DMS 273 (cell line): ENCODE data around the gene CD1D.
"Not testable (repeated sequence)": the region's sequence is repeated elsewhere in the genome, so short reads cannot be mapped to it uniquely, and the experiment has no call there.

Experiments
- DNase-seq: peaks from one replicate; lab custom pipeline; 2025; ENCODE audit not compliant: unreplicated experiment; lab: John Stamatoyannopoulos, UW

CD1D gene

DNA sequence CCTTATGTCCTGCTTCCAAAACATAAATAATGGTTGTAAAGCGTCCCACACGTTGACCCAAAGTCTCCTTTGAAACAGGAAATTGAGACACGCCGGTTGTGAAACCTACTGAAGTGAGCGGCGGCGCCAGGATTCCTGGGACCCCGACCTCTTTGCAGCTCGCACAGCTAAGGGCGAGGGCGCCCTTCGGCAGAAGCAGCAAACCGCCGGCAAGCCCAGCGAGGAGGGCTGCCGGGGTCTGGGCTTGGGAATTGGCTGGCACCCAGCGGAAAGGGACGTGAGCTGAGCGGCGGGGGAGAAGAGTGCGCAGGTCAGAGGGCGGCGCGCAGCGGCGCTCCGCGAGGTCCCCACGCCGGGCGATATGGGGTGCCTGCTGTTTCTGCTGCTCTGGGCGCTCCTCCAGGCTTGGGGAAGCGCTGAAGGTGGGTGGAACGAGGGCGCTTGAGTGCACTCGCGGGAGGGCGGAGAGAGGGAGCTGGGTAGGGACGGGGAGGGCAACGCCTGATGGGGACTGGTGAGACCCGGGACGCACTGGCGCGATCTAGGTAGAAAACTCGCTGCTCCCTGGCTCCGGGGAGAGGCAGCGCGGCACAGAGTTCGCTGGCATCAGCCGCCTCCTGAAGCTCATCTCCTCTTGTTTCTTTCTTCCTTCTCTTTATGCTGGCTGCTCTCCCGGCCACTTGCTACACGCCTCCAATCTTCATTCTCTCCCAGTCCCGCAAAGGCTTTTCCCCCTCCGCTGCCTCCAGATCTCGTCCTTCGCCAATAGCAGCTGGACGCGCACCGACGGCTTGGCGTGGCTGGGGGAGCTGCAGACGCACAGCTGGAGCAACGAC lies at the start of gene CD1D:
Gene CD1D (plus strand): TSS at position 155 of the 836 bp plus-strand sequence. CDS start 207 bp downstream, at position 362.
- peak; percentile 31 for DNase-seq

DNA sequence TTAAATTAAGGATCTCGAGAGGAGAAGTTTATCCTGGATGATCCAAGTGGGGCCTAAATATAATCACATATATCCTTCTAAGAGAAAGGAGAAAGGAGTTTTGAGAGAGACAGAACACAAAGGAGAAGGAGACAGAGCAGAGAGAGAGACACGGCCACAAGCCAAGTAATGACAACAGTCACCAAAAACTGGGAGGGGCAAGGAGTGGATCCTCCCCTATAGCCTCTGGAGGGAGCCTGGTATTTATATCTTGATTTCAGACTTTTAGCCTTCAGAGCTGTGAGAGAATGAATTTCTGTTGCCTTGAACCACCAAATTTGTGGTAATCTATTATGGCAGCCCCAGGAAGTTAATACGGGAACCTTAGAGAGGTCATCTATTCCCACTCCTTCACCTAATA lies 49.5 kb upstream of the CD1D start:
- DNase-seq: no peak

DNA sequence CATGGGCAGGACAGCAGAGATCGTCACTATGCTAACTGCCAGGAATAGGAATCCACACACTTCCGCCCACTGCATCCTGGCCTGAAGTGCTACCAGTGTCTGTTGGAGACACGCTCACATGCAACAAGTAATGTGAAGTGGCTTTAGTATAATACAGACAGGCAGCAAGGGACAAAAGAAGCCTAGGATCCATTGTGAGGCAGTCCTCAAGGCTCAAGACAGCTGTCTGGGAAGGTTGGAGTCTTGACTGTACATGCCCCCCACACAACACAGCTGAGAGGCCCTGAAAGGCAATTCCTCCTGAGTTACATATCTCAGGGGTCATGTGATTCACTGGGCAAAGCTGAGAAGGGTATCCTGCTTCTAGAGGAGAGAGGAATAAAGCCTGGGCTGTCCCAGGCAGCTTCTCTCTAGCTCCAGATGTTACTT lies 39.9 kb upstream of the CD1D start:
- DNase-seq: no peak

DNA sequence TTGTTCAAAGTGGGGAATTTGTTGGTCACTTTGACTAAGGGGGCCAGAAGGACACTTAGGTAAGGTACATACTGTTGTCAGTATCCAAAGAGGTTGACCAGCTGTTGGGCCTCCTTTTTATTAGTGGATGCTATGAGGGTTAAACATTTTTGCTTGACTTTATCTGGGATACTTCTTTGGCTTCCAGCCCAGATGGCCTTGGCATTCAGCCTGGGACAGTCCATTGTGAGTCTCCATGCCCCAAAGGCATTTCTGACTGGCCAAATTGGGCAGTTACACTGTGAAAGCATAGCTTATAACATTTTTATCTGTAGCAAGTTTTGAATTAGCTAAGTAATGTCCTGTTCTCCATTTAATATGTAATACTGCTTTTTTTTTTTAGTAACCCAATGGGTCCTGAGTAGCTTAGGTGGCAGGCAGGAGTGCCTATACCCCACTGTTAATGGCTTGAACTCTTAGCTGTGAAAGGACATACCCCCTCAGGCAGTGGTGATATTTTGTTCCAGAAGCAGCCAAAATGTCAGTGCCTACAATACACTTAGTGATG lies 35.4 kb upstream of the CD1D start:
- DNase-seq: peak; percentile 53

DNA sequence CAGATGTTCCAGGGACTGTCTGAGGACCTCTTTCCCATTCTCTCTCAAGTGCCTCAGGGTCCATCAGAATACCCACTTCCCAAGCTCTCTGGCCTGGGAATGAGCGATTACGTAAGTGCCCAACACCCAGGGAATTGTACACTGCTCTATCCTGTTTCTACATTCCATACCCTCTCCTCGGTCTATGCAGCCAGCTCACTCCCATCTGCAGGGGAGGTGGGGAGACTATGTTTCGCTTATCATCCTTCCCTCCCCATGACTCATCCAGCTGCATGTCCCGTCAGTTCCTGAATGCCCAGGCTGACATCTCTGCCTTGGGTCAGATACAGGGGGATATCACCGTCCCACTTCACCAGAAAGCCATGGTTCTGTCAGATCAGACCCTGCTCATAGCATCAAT lies 34.5 kb upstream of the CD1D start:
- no peak for DNase-seq

DNA sequence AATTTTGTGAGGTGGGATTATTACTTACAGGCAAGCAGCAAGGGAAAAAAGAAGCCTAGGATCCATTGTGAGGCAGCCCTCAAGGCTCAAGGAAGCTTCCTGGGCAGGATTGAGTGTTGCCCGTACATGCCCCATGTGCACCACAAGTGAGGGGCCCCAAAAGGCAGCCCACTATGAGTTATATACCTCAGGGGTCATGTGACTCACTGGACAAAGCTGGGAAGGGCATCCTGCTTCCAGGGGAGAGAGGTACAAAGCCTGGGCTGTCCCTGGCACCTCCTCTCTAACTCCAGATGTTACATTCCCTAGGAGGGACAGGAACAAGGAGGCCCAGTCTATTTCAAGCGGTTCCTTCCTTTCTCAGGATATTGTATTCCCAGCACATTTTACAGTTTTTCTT lies 34.0 kb upstream of the CD1D start:
- DNase-seq: no peak

DNA sequence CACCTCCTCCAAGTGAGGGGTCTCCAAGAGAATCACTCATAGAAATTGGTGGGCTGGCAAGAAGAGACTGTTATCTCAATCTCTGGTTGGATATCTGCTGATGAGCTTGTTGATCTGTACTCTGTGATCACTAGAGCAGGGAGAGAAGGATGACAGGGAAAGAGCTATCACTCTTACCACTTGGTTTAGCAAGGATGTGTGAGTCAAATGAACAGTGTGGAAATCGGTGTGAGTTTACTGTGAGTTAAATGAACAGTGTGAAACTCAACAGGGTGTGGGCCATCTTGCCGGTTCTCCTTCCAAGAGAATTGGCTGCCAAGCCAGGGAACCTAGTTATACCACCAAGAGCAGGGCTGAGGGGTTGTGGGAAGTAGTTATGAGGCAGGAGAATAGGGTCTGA lies 33.3 kb upstream of the CD1D start:
- DNase-seq: no peak

DNA sequence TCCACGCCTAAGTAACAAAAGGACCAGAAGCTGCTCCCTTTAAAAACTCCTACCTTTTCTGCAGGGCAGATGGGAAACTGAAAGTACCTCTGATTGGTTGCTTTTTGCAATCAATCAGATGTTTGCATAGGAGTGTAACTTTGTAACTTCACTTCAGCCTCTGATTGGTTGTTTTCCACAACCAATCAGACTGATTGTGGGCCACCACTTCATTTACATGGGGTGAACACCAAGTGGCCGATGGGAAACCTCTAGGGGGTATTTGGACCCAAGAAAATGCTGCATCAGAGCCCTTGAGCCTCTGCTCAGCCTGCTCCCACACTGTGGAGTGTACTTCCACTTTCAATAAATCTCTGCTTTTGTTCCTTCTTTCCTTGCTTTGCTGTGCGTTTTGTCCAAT lies 32.8 kb upstream of the CD1D start:
- DNase-seq: no peak

DNA sequence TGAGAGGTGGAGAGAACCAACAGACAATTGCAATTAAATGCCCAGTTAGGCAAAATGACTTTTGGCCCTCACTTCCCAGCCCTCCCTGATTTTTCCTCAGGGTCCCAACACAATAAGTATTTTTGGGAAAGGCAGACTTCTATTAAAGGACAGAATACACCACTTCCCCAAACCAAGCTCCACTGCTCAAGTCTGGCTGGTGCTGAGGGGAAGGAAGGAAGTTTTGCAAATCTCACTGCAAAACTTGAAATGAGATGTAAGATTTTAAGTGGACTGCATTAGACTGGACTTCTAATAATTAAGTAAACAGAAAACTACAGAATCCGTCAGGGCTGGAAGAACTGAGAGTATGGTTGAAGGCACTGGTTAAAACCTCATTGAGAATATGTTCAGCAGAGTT lies 32.2 kb upstream of the CD1D start:
- no peak for DNase-seq

DNA sequence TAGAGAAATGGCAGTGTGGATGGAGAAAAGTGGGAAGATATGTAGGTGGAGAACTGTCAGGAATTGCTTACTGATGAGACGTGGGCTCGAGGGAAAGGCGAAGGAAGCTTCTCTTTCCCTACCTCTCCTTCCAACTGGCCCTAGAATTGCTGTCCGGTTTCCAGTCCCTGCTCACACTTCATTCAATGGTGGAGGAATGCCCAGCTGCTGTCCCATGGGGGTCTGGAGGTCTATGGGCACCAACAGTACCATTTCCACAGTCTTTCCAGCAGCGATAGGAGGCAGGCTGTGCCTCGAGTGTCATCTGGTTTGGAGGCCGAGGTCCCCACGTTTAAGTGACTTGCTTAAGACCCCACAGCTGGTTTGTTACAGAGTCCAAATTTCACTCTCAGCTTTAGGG lies 31.5 kb upstream of the CD1D start:
- no peak for DNase-seq

DNA sequence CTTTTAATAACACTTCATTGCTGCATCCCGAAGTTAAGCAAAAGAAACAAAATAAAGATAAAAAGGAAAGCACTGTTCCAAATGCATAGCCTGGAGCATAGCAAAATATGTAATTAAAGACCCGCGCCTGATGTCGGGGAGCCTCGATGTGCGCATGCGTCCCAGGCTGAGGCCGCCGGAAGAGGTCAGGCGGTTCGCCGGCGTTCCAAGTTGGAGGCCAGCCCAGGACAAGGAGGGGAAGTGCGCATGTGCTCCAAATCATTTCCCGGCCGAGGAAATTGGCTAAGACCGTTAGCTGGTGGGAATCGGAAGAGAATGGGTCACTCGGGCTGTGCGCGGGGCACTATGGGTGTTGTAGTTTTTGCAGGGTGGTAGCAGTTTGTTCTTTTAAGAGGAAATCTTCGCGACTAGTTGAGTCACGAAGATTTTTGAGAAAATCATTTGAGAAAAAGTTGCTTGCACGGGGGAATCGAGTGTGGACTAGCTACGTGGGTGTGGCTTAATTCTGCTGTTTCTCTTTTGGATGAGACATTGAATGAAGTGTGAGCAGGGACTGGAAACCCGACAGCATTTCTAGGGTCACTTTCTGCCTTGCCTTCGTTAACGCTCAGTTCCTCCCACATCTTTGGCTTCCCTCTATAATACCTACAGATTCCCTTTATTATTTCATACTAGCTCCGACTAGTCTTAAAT lies 31.0 kb upstream of the CD1D start:
- peak; percentile 97 for DNase-seq

DNA sequence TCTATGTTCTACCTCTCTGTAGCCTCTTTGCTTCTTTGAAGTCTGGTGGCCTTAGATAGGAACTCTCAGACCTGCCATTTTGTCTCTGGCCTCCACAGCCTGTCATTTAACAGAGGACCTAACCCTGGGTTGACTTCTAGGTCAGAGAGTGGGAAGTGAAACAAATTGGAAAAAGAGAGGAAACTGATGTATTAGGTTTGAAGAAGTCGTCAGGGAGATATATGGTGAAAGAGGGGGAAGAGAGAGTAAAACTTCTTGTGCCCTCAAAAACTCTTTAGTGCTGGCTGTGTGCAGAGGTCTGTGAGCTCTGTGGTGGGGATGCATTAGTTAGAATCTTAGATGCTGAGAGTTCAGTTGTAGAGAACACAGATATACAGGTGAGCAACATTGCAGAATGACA lies 30.2 kb upstream of the CD1D start:
- no peak for DNase-seq

DNA sequence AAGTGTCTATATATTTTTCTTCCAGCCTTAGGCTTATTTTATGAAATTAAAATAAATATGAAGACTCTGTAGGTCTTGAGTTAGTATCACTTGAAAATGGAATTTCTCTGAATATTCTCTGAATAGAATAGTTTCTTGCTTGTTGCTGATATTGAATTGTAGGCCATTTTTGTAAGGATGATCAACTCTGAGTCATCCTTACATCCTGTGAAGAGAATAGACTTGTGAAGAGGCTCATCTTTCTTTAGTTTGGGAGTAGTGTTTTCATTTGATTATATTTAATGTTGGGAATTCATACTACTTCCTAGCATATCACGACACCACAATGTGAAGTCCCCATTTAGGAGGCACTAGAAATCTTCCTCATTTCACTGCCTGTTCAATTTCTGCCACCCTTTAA lies 27.5 kb upstream of the CD1D start:
- no peak for DNase-seq

DNA sequence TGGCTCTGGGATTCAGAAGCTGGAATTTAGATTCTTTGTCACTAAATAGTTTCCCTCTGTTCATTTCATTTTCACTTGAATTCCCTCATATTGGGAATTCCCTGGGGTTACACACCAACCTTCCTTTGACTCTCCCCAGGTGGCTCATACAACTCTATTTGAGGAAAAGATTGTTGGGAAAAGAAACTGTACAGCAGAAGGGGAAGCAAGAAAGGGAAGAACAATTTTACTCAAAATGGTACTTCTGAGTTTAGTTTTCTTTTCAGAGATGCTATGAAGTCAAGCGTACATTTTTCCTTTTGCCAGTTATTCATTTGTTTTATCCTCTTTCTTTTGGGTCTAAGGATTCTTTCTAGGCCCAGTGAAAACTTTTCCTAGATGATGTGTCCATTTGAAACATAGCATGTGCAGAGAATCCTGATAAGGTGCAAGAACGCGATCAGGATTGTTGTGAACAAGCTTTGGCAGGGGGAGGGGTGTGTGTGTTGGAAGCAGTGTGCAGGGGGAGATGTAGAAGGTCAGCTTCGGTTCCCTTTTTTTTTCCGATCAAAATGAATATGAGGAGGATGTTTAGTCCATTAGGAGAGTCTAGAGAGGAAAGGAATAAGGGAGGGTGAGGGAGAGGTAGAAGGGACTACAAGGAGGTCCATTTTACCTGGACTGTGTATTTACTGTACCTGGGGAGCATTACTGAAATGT lies 26.8 kb upstream of the CD1D start:
- DNase-seq: no peak

DNA sequence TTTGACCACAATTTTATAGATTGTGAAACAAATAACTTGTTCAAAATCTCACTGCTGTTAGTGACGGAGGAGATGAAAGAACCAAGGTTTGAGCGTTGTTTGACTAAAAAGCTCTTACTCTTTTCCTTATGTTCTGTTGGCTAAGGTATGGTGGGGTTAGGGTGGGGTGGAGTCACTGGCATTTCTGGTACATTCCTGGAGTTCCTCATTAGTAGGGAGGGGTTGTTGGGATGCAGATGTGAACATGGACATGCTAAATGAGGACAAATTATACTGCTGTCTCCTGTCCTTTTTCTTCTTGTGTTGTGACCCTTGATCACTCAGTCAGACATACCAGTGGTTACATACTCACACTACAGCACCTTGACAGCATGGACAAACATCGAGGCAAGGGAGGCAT lies 26.2 kb upstream of the CD1D start:
- DNase-seq: no peak

DNA sequence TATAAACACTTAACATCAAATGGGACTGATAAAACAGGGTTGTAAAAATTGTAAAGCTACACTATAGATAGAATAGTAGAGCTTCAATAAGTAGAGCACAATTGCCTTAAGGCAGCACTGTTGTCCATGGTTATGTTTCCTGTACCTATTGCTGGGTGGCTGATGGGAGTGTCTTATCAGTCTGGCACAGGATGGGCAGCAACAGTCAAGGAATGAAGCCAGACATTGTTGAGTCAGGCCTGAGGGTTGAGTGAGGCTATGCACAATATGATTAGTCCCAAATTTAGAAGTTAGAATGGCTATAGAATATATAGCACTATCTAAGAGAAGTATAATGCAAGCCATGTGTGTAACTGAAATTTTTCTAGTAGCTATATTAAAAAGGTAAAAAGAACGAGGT lies 25.0 kb upstream of the CD1D start:
- DNase-seq: no peak

DNA sequence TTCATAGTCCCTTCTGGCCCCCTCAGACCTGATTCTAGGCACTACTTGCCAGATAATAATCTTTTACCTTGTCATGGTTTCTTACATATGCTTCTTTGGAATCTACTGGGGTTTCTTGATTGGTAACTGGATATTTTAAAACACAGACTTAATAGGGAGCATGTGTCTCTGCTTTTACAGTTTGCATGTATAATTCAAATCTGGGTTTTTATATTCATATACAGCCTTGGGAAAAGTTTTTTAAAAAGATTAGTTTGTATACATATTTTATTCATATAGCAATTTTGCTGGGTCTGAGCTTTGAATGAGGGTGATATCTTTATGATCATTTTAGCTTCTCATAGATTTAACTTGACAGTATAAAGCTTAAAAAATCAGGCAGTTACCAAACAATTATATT lies 21.1 kb upstream of the CD1D start:
- no peak for DNase-seq

DNA sequence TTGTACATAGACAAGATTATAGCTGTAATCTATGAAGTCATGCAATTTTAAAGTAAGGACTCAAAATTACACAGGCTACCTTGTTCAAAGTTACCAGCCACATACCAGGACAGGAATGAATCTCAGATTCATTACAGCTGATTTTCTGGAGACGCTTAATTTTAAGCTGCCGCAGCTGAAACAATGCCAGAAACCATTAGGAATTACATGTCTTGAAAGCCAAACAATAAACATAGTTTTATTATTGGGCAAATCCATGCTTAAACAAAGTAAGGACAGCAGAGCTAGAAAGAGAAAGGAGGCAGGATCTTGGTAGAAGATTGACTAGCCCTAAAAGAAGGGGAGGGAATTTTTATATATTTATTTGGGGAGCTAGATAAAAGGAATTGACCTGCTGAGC lies 19.2 kb upstream of the CD1D start:
- no peak for DNase-seq

DNA sequence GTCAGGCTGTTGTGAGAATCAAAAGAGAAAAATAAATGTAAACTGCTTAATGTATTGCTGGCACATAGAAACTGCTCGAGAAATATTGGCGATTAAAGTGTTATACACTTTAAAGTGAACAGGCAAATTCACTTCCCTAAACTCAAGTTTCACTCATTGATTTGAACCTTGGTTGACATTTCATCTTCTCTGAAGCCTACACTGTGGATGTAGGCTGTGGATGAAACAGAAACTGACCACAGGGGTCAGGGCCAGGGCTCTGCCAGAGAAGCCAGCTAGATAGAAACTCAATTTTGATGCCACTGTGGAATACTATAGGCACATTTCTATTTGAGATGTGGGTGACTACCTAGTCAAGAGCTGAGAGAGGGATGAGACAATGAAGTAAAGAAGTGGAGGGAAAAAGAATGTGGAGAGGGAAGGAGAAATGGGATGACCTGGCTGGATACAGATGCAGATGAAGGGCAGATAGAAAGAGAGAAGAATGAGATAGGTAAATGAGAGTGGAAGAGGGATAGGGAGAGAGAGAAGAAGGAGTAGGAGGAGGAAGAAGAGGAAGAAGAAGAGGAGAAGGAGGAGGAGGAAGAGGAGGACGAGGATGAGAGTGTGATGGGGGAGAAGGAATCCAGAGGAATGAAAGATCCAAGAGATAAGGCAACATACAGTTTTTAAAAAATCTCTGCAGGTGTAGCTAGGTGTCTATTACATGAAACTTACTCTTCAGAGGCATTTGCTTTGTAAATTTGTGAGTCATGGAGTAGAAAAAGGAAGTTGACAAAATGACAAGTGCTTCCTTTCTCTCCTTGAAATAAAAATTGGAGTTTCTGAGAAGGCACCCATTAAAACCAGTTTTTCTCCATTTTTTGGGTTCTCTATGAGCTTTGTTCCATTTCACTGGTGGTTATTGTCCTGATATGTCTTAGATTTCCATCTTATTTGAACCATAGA lies 17.4 kb upstream of the CD1D start:
- no peak for DNase-seq

DNA sequence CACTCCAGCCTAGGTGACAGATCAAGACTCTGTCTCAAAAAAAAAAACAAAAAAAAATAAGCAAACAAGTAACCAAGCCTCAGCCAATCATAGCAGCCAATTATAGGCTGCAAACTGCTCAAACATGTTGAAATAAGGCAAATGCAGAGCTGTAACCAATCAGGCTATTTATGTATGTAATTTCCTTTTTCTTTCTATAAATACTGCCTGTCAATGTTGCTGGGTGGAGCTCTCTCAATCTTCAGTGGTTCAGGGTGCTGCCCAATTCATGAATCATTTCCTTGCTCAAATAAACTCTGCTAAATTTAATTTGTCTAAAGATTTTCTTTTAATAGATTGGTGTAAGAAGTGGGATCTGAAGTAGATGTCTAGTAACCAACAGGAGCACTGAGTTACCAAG lies 11.6 kb upstream of the CD1D start:
- DNase-seq: no peak

DNA sequence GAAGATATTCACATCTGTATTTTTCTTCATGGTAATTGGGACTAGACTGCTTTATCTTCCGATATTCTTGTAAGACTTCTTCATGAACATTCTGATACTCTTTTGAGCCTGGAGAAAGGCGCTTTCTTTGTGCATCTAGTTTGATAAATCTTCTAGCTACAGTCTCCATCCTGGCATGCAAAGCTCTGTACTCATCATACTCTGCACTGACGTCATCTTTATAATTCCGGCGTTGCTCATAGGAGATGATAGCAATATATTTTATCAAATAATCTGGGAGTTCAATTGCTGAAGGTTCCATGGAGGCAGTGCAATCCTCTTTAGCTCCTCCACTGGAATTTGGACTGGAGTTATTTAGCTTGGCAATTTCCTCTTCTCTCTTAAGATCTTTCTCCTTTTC lies 4.8 kb upstream of the CD1D start:
- DNase-seq: not testable (repeated sequence)
